NCI-H345 treated with DMSO at 0.1 percent for 48 hours (cell line): Measurements from ENCODE around the gene ARHGEF33.

Experiments used
- DNase-seq: peaks from one replicate; lab custom pipeline; 2025; ENCODE audit not compliant: unreplicated experiment; lab: John Stamatoyannopoulos, UW

Gene ARHGEF33

DNA sequence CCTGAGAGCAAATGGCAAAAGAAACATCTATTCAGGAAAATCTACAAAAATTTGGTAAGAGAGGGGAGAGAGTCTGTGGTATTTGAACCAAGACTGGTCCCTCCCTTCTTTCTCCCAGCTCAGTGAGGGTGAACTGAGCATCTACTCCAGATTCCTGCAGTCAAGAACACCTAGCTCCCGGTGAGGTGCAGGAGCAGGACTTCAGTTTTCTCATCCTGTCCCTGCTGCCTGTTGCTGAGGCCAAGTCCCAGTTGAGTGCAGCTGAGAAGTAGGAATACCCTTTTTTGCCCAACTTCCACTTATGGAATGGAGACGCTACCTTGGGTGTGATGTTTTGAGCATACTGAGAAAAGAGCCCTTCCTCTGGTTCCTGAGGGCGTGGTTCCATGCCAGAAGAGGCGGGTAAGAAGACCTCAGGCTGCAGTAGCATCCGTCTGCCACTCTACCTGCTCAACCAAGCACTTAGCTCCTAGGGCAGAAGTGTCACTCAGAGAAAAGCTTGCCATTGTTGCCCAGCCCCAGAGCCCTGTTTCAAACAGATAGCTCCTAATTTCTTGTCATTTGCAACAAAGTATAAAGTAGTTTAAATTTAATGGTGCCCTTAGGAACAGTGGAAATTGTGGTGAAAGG, 118.3 kb downstream of the ARHGEF33 start:
- DNase-seq, result no peak

DNA sequence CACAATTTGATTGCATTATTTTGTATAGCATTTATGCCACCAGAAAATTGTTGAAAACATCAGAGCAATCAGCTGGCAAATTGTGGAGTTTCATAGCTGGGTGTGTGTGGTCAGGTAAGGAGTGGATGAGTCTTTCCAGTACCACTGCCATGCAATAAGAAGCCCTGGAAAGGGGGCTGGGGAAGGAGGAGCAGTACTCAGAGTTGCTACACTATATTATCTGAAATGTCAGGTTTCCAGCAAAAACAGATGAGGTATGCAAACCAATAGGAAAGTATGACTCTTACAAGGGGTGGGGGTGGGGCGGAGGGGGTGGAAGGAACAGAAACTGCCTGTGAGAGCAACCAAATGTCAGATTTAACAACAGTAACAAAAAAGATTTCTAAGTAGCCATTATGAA, 119.0 kb downstream of the ARHGEF33 start:
- no peak for DNase-seq

DNA sequence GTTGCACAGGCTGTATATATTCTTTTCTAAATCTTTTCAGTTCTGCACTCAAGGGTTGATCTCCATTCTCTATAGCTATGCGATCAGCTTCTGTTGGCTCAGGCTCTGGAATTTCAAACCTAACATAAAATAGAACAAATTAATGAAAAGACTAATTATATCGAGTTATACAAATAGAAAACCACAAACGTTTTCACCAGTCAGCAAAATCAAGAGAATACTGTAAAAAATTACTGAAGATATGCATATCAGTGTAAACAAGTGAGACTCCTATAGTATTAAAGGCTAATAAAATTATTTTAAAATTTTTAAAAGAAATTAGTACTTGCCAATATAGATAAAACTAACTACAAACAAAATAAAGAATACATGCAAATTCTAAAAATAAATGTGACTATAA, 124.2 kb downstream of the ARHGEF33 start:
- DNase-seq, result no peak

DNA sequence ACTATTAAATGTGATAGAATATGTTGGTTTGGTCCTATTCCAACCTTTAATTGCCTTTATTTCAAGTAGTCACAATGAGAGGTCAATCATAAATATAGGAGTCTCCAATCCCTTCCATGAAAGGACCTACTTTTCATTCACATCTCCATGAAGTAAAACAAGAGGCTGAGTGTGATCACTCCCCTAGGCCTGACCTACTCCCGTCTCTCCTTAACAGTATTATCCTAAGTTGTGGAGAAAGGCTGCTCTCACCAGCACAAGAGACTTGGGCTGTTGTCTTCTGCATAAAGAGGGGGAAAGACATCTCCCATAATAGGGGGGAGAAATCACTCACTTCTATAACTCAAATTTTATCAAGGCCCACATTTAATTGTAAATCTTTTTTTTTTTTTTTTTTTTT, 125.7 kb downstream of the ARHGEF33 start:
- DNase-seq, result no peak

DNA sequence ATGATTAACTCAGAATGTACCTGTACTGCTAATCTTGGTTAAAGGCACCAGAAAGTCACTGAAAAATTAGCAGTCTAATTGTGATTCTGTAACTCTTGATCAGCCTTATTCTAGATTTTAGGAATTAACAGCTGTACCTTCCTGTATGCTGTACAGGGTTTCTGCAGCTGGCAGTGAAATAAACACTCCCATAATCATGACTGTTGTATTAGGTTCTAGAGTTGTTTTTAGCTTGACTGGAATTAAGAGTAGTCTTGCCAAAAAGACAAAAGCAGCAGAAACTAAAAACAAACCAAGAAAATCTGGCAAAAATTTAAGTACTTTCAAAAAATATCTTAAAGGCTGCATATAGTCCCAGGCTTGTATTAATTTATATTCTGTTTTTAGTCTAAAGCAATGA, 127.7 kb downstream of the ARHGEF33 start:
- DNase-seq, result no peak

DNA sequence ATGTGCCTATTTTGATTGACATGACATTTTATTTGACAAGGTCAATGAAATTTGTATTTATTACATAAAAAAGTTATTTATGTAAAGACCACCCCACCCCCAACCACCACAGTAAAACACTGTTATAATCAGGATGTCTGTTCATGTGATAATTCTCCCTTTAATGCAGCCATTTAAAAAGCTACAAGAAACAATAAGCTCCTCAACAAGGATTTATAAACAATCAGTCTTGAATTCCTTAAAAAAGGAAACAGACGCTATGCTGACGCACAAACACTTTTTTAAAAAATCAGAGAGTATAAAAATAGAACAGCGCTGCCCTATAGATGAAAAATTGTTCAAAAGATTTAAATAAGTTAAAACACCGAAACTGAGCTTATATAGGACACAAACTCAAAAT, 129.0 kb downstream of the ARHGEF33 start:
- DNase-seq, result no peak

DNA sequence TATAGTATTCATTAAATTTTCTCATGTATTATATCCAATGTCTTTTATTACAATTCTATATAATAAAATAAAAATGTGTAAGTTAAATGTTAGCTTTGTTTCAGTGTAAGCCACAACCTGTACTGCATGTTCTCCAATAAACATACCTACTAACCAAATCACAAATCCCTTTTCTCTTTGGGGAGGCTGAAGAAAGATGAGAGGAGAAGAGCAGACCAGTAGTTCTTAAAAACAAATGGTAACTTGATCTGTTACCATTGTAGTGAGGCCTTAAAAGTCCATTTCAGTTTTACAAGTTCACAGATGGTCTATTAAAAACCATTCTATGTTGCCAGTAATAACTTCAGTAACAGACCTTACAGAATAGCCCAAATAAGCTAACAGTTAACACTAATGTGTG, 130.7 kb downstream of the ARHGEF33 start:
- DNase-seq, result no peak

DNA sequence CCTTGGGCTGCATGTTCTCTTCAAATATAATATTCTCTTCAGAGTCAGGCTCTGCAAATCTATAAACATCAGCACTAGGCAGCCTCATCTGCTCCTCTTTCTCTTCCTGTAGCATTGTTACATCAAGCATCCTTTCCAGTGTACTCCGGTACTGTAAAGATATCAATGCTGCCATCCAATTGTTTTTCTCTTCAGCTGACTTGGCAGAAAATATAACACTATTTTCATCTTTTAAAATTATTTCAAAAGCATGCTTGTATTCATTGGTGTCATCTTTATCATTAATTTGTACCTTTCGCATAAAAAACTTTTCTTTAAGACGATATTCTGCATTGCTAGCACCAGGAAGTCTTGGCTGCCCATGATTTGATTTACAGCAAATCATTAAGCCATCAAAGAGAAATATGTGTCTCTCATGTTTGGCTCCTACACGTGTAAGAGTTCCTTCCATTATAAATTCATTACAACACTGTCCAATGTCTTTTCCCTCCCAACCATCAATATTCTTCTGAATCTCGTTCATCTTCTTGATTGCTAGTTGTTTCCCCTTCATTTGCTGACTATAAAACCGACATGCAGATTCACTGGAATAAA, 133.1 kb downstream of the ARHGEF33 start:
- DNase-seq, result no peak

DNA sequence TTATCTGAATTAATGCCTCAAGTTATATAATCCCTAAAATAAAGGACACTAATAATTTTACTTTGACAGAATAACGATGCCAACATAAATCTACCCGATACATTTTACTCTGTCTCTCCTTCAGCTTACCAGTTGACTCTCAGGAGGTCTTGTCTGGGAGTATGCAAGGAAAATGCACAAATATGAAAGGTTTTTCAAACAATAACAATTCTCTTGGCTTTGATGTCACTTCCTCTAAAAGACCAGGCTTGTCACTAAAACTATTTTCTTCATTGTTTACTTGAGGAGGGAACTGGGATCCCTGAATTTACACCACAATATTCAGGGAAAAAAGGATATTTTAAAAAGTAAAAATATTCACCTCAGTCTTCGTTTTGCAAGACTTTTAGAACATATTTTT, 134.0 kb downstream of the ARHGEF33 start:
- DNase-seq, result no peak

DNA sequence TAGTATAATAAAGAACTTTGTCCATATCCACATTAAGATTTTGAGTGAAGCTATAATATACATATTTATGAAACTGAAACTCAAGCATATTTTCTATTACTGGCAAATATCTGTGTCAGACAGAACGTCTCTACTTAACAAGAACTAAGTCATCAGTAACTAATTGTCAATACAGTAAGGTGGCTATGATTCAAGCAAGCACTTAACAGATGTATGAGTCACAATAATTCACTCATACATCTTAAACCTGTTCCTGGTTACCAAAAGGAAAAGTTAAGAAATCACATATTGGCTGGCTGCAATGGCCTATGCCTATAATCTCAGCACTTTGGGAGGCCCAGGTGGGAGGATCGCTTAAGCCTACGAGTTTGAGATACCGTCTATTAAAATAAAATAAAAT, 135.2 kb downstream of the ARHGEF33 start:
- DNase-seq, result no peak
